SH-SY5Y (cell line): ENCODE measurements around the gene FOLR3.

ENCODE experiments used
- GATA2 ChIP-seq: IDR thresholded peaks from 2 replicates; pipeline ENCODE4 v1.6.1; 2011; ENCODE audit warnings: mild to moderate bottlenecking, low read depth, low read length
- GATA3 ChIP-seq: IDR thresholded peaks from 2 replicates; pipeline ENCODE4 v1.6.1; 2011; ENCODE audit warnings: low read depth, mild to moderate bottlenecking, low read length, moderate library complexity

DNA sequence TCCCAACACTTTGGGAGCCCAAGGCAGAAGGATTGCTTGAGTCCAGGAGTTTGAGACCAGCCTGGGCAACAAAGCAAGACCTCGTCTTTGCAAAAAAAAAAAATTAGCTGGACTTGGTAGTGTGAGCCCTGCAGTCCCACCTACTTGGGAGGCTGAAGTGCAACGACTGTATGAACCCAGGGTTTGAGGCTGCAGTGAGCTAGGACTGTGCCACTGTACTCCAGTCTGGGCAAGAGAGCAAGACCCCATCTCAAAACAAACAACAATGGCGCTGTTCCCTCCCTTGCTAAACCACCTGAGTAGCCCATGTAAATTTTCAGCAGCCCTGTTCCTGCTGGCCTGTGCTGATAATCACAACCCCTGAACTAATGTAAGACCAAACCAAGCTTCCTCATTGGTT, 35.5 kb upstream of the FOLR3 start:
- TF ChIP-seq GATA2 (no peak), GATA3 (no peak)
